ENCODE data around the gene SYNDIG1.

The SYNDIG1 gene

DNA sequence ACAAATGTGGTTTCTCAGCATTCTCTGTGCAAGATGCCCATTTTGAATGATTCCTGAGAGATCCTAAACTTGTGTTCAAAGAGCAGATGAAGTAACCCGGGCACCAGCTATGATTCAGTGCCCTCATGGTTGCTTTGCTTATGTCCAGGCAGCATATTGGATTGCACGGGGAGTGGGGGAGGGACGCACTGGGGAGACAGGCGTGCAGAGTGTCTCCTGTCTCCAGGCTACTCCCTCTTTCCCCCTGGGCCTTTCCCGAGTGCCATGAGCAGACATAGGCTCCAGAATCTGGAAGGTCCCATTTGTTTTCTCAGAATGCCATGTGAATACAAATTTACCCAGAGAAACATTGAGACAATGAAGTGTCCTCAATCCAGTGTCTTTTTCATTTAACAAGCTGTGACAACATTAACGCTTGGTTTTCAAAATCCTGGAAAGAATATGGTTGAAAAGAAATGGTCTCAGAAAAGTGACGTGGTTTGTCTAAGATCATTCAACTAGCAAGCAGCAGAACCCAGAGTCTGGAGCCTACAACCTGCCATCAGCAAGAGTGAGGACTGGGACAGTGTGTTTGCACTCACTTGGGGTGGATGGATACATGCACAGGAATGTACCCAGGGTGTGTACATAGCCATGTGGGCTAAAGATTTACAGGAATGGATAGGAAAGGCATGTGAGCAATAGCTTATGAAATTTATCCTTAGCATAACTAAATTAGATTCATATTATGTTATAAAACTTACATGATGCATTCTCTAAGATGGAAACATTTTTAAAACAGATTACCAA lies 4.2 kb downstream of the SYNDIG1 start:
- DNase-seq = no peak

DNA sequence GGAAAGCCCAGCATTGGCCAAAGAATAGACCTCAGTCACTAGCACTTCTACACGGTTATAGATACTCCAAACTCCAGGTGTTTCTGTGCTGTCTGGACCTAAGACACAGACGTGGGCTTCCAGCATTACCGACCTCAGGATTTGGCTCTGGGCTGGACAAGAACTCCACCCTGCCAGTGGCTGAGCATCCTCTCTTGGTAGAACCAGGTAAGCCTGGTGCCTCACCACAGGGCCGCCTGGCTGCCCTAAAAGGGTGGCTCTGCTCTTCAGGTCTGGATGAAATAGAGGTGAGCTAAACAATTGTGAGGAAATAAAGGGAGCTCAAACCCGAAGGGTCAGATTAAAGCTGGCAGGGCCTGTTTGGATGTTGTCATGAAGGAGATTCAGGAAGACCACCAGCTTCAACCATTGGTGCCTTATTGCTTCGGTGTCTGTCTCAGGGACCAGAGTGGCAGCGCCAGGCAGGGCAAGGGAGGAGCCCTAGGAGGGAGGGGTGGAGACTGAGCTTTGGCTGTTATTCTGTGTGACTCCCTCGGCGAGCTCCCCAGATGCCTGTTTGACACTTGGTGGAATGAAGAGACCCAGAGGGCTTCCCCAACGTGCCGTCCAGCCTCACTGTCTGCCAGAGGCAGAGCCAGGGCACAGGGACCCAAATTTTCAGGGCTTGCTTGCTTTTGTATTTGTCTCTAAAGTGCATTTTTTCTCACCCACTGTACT lies 8.6 kb downstream of the SYNDIG1 start:
- DNase-seq = no peak

DNA sequence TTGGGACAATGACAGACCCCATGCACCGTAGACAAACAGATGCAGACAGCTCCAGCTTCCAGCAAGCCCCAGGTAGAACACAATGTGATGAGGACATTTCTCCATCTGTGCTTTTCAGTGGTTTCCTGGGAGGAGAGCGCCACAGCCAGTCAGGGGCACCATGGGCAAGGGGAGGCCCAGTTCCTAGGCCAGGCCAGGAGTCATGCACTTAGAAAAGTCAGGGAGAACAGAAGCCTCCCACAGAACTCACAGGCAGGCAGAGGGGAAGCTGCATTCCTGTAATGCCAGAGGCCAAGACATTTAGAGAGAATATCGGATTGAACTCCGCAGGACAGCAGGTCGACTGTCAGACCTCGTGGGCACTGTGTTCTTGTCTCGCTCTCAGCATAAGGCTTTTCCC lies 9.2 kb downstream of the SYNDIG1 start:
- DNase-seq = no peak

DNA sequence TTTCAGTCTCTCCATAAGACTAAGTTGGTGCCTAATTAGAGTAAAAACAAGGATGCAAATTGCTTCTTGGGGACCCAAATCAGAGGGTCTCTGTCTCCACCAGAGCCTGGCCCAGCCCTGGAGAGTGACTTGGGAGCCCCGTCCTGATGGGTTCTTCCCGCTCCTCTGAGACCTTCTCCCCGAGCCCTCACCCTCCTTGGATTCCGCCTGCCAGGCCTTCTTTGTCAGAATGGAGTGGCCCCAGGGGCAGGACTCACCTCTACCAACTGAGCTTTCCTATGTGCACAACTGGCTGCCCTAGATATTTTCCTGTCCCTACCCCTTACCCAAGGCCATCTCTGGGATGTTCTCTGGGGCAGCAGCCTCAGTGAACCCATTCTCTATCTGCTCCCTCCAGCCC lies 9.7 kb downstream of the SYNDIG1 start:
- no peak for DNase-seq

DNA sequence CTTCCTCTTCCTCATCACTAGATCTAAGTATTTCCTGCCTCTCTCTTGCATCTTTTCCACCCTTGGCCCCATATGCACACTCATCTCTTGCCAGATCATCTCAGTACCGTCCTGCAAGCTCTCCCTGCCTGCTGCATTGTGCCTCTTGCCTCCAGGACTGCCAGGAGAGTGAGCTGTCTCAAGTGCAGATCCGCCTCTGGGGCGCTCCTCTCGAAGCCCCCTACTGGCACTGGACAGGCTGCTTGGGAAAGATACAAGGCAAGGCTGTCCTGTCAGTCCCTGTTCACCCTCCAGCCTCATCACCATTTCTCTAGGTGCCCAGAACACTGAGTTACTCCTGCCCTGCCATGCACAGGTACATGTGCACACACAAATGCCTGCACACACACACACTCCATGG lies 10.2 kb downstream of the SYNDIG1 start:
- DNase-seq = no peak

DNA sequence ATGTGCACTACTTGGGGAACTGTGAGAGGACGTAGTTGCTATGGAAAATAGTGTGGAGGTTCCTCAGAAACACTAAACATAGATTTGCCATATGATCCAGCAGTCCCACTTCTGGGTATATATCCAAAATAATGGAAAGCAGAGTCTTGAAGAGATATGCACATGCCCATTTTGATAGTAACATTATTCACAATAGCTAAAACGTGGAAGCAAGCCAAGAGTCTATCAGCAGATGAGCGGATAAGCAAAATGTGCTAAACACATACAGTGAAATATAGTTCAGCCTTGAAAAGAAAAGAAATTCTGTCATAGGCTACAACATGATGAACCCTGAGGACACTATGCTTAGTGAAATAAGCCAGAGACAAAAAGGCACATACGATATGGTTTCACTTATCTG lies 11.1 kb downstream of the SYNDIG1 start:
- DNase-seq = no peak

DNA sequence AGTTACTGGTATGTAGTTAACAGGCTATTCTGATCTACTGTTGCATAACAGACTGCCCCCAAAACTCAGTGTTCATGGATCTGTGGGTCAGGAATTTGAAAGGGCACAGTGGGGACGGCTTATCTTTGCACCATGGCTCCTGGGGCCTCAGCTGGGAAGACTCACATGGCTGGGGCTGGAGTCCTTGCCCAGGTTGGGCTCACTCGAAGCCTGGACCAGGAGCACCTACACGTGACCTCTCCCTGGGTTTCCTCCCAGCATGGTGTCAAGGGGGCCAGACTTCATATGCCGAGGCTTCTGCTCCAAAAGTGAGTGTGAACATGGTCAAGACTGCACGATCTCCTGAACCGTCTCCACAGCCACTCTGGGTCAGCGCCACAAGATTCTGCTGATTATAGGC lies 11.7 kb downstream of the SYNDIG1 start:
- no peak for DNase-seq

DNA sequence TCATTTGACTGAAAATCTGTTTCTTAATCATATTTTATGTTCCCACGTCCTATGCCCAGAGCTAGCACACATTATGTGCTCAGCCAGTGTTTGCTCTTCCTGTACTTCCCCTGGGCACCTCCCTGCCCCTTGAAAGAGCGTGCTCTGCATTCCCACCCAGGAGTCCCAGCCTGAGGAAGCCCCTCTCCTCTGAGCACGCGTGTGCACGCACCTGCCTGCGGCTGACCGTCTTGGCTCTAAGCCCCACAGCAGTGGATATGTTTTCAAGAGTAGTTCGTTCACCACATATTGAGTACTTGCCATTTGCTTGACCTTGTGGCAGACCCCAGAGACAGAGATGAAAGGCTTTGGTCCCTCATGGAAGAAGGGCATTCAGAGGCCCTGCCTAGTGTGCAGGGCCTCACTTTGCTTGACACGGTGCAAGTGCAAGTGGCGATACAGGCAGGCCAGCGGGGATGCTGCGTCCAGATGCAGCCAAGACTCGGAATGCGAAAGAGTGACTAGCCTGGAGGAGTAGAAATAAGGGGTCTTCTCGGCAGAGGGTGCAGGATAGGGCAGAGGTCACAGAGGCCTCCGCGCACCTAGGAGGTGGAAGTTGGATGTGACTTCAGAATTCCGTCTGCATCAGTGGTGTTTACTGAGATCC lies 14.1 kb downstream of the SYNDIG1 start:
- no peak for DNase-seq

DNA sequence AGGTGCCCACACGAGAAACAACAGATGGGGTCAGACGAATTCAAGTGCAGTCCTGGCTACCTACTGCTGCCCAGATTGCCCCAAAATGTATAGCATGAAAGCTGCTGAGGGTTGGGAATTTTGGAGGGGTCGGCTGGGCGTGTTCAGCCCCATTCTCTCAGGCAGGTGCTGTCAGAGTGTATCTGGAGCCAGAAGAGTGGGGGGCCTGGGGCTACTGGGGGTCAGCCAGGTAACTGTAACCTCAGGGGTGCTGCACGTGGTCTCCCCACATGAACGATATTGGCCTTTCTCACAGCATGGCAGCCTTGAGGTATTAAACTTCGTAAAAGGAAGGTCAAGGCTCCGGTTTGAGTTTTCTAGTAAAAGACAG lies 14.6 kb downstream of the SYNDIG1 start:
- DNase-seq = no peak

DNA sequence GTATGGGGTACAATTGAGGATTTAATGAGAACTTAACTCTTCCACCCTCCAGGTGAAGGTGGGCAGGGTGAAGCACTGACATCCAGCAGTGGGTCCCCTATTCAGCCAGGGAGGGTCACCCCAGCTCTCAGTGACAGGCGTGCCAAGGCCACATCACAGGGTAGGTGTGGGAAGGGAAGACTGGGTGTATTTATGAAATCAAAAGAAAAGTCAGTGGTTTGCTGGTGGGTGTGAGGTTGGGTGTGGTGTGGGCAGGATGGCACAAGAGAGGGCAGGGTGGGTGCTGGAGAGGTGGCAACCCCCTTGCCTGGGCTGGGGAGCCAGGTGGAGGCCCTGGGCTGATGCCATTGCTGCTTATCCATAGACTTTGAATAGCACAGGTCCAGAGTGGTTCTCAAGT lies 16.6 kb downstream of the SYNDIG1 start:
- DNase-seq = no peak

DNA sequence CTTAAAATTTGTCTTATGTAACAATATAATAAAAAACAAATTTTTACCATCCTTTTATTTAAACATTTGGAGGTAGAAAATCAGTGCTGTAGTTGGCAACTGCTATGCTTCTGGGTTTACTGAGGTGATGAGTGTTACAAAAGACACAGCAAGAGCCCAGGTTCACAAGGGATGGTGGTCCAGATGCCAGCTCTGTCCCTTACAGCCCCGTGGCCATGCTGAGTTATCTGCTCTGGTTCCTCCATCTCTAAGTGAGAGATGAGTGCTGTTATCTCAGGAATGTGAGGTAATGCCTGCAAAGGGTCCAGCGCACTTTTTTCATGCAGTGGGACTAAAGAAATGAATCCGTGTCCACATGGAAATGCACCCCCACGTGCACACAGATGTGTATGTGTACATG lies 17.8 kb downstream of the SYNDIG1 start:
- no peak for DNase-seq

DNA sequence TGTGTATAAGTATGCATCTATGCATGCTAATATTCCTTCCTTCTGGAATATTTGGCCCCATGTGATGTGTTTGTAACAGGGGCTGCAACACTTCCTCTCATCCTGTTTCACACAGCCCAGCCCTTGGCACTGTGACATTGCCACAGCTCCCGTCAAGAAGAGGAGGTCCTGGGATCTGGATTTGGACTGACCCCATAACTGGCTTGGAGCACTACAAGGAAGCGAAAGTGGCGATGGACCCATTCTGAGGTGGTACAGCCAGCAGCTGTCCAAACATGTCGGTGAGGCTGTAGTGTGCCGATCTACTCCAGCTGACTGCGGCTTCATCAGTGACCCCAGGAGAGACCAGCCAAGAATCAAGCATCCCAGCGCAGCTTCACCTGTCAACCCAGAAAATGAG lies 18.2 kb downstream of the SYNDIG1 start:
- DNase-seq = no peak

DNA sequence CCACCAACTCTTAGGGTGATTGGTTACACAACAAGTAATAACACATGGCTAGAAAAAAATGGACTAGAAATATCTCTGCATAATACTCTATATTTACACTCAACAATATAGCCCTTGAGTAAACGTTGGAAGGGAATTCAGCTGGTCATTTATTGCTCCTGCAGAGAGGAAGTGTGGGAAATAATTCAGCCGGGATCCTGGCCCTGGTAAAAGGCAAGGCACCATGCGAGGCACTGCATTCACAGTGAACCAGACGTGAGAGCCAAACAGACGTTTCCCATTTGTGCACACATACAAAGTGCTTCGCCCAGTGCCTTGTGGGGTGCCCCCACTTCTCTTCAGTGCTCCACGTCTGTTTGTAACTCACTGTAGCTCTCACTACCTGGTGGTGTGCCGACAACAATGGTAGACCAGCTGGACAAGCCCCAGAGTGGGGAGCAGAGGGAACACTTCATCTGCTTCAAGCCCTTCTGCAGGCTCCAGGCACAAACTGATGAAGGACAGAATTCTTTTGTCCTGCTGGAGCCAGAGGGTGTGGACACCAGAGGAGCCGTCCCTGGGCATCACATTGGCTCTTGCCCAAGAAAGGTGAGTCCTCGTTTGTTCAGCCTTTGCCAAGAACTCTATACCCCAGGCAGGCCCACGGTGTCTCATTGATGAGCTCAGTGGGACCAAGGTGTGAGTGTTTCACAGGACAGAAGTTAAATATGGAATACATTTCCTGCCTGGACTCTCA lies 18.8 kb downstream of the SYNDIG1 start:
- DNase-seq = no peak

DNA sequence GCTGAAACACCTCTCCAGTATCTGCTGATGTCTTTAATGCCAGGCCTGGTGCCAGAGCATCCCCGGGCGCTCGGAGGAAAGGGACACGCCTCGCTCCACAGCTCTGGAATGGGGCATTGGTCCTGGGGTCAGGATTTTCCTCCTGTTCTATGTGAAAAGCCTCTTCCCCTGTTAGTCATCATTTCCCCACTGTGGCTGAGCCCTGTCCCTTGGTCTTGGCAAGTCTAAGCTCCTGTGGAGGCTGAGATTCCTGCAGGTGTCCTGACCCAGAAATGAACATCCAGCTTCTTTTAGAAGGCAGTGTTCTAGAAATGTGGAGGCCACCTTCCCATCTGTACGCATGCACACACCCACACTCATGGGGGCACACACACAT lies 19.4 kb downstream of the SYNDIG1 start:
- DNase-seq = no peak

DNA sequence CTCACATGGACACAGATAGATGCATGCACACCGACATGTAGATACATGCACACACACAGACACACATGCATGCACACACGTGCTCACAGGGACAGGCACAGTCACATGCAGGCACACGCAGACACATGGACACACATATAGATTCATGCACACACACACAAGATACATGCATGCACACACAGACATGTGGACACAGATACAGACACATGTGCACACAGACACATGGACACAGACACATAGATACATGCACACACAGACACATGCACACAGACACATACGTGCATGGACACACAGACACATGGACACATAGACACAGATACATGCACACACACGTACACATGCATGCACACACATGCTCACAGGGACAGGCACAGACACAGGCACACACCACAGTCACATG lies 19.8 kb downstream of the SYNDIG1 start:
- DNase-seq = no peak

DNA sequence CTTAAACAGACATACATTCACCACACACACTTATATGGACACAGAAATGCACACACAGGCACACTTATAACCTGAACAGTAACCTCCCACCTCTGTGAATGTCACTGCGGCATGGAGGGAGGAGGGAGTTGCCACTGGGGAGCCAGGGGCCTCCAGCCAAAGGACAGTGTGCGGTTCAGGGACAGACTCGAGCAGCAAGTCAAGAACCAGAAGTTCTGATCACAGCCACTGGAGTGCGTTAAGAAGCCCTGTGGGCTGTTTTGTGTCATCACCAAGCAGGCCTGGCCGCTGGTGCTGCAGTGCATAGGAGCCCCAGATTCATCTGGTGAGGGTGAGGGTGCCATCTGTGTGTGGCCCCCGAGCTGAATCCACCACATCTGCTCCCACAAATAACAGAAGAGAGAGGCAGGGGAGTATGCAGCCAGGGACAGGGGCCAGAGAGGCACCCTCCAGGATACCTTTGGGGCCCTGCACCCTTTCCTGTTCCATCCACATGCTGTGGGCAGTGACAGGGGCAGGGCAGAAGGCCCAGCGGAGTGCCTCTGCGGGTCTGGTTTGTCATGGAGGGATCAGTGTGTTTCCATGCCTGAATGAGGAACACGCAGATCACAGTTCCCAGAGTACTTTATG lies 20.3 kb downstream of the SYNDIG1 start:
- no peak for DNase-seq

DNA sequence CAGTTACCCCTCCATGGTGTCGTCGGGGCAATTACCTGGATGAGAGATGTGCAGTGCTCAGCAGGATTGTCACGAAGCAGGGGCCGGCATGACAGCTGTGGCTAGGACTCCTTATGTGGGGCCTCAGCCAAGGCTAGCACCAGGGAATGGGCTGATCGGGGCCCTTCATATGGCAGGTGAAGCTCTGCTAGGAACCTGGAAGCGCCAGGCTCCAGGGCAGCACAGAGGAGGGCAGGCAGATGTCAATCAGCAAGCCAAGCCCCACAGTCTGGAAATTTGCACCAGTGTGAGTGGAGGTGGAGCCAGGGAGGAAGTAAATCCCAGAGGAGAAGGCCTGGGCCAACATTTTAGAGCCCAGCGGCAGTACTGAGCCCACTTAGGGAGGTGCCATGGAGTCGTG lies 21.2 kb downstream of the SYNDIG1 start:
- DNase-seq = no peak

DNA sequence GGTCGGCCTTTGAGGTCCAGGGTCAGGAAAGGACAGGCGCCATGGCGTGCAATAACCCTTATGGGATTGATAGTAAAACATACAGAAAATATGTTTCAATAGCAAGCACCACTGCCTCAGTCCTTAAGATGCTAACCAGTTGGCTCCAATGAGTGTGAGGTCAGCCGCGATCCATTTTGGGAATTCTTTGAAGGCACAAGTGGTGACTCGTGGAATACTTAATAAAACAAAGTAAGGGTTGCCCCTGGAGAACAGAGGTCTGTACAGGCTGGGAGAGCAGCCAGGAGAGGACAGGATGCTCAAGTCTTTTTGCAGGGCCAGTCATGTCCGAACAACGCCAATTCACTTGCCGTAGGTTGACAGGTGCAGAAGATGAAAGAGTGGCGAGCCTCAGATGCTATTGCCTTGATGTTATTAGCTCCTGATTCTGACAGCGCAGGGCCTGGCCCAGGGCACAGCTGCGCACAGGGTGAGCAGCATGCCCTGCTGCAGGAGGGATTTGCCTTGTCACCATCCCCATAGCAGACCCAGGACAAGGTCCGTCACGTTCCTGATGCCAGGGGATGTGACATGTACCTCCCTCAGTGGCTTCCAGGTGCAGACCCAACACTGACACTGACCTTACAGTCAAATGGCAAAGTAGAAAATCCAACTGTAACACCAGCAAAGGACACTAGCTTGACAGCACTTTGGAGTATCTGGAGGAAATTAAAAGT lies 21.8 kb downstream of the SYNDIG1 start:
- DNase-seq = no peak

DNA sequence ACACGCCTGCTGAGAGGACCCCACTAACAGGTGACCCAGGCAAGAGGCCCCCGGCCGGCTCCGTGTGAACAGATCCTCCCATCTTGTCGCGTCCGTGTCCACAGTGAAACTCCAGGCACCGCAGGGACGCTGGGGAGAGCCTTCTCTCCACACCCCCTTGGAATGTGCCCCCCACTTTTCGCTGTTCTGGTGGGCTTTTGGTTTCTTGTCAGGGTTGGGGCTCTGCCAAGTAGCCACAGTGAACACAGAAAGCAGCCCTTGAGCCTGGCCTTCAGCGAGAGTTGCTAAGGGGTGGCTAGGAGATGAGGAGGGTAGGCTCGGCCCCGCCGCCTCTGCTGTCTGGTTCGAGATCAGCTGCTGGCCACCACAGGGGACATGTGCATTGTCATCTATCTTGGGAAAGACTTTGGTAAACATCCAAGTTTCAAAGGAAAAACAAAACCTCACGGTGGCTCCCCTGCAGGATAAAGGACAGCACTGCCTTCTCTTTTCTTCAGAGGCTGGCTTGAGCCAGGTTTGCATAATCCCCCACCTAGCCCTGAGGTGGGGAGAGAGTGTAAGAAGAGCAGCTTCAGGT lies 22.7 kb downstream of the SYNDIG1 start:
- DNase-seq = no peak

DNA sequence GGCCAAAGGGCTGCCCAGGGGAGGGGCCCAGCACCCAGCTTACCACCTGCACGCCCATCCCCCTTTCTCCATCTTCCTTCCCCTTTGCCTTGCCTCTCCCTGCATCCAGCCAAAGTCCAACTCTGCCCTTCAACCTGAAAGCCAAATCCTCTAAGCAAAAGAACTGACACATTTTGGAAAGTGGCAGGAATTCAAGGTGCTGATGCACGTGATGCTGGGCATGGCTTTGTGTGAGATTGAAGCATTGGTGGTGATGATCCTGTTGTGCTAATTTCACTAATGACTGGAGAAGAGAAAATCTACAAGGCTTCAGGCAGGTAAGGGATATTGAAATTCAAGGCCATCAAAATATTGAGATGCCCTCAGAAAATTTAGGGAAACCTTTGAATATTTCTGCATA lies 23.3 kb downstream of the SYNDIG1 start:
- no peak for DNase-seq

DNA sequence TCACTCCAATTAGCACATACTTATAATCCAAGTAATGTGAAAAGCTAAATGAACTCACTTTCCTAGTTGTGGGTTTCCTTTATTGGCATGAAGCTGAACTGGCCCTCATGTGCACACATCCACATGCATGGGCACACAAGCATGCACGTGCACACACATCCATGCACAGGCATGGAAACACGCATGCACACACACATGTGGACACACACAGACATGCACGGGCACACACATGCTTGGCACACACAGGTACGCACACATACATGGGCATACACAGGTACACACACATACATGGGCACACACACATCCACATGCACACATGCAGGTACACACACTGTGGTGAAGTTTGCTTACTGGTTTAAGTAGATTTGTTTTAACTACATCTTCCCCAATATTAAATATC lies 23.8 kb downstream of the SYNDIG1 start:
- no peak for DNase-seq
